Fibroblast of upper back skin (primary cell): Measurements from ENCODE around the gene ITGA2B.
A peak's percentile ranks its signal among the peaks of the same experiment; 100 is the strongest.
"Not testable (repeated sequence)": the region's sequence is repeated elsewhere in the genome, so short reads cannot be mapped to it uniquely, and the experiment has no call there.

Source experiments
- DNase-seq: peaks from one replicate; pipeline ENCODE4 v3.0.0-alpha.2; 2013

The ITGA2B gene

GRCh38 chr17:44351961-44352827 lies 37.3 kb downstream of the ITGA2B start:
- DNase-seq = no peak

- DNase-seq = no peak
Measured at GRCh38 chr17:44351464-44351863, 38.0 kb downstream of the ITGA2B start.

GRCh38 chr17:44350733-44351226 lies 38.7 kb downstream of the ITGA2B start:
- peak; percentile 40 for DNase-seq

- DNase-seq = no peak
Measured at GRCh38 chr17:44349553-44350070, 39.8 kb downstream of the ITGA2B start.

- no peak for DNase-seq
Measured at GRCh38 chr17:44348988-44349364, 40.5 kb downstream of the ITGA2B start.

- no peak for DNase-seq
Measured at GRCh38 chr17:44348234-44348987, 41.0 kb downstream of the ITGA2B start.

- DNase-seq = not testable (repeated sequence)
Measured at GRCh38 chr17:44347206-44348055, 42.0 kb downstream of the ITGA2B start.

- DNase-seq = no peak
Measured at GRCh38 chr17:44346064-44346844, 43.2 kb downstream of the ITGA2B start.

GRCh38 chr17:44345454-44346026 lies 43.9 kb downstream of the ITGA2B start:
- DNase-seq = peak; percentile 64

- DNase-seq = peak; percentile 99
Measured at GRCh38 chr17:44344939-44345453, 44.5 kb downstream of the ITGA2B start, which contains the start of gene GRN. Gene GRN (plus strand): TSS chr17:44345302. CDS start chr17:44349165, 3,863 bp downstream.

- no peak for DNase-seq
Measured at GRCh38 chr17:44343510-44344209, 45.8 kb downstream of the ITGA2B start.

GRCh38 chr17:44340553-44340952 lies 48.9 kb downstream of the ITGA2B start:
- DNase-seq = not testable (repeated sequence)

GRCh38 chr17:44338702-44339101 lies 50.7 kb downstream of the ITGA2B start:
- DNase-seq = no peak

GRCh38 chr17:44335968-44336367 lies 53.5 kb downstream of the ITGA2B start:
- DNase-seq = no peak

- DNase-seq = no peak
Measured at GRCh38 chr17:44335564-44335963, 53.9 kb downstream of the ITGA2B start.

GRCh38 chr17:44334727-44335126 lies 54.7 kb downstream of the ITGA2B start:
- no peak for DNase-seq

GRCh38 chr17:44334315-44334714 lies 55.1 kb downstream of the ITGA2B start:
- DNase-seq = no peak

- no peak for DNase-seq
Measured at GRCh38 chr17:44333371-44333770, 56.1 kb downstream of the ITGA2B start.

GRCh38 chr17:44331249-44331760 lies 58.1 kb downstream of the ITGA2B start:
- peak; percentile 60 for DNase-seq

- not testable (repeated sequence) for DNase-seq
Measured at GRCh38 chr17:44330263-44330662, 59.2 kb downstream of the ITGA2B start.
